Thyroid gland (tissue), 4 donors: ENCODE data around the gene CASKIN2.

Experiments
- CTCF ChIP-seq, 6 experiments: fragments of 200-600 bp in 3 of 6; fragments of 450-650 bp in 3 of 6; sonication (generic) in 3 of 6; IDR thresholded peaks; one replicate each; pipeline ENCODE4 v1.5.1; 2016 to 2019; ENCODE audit warnings: antibody characterized with exemption in 6 of 6, mild to moderate bottlenecking in 2 of 6, inconsistent platforms in 1 of 6, moderate library complexity in 1 of 6
- POLR2A ChIP-seq, 2 donors: fragments of 450-650 bp; IDR thresholded peaks; one replicate each; pipeline ENCODE4 v1.6.1; 2017; ENCODE audit warnings: antibody characterized with exemption in 2 of 2, mild to moderate bottlenecking in 2 of 2, moderate library complexity in 1 of 2

DNA sequence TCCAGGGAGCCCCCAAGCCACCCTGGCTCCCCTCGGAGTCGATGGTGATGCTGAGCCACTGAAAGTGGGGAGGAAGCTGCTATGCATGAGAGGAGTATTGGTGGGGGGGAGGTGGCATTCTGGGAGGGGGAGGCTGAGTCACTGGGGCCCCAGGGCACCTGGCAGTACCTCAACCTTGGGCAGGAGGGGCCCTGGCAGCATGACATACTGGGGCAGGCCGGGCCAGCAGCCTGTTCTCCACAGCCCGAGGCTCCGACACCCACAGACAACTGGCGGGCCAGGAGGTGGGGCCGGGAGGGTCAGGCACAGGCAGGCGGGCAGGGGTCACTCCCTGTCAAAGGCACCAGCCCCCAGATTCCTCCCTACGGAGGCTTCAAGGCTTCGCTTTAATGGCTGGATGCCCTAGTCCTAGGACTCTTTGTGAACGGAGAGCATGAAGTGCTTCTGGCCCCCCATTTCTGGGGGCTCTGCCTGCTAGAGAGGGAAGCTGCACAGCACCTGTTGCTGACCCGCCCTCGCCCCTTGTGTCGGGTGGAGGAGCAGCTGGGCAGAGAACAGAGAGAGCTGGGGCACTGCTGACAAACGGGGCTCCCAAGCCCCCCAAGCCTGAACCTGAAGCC lies 928 bp downstream of the CASKIN2 start:
- TF ChIP-seq CTCF (IDR thresholded peaks at IDR 0.05): no peak
- TF ChIP-seq POLR2A (IDR thresholded peaks at IDR 0.05): no peak
